Endothelial cell (in vitro differentiated cells): Measurements from ENCODE around the gene CDPF1. TPM values are rescaled to one million over a fixed set of nuclear protein-coding genes. Genes with fewer than 3 reads are reported as not detected.

Experiments
- DNase-seq: peaks from one replicate; pipeline ENCODE4 v3.0.0; 2021; ENCODE audit warnings: low spot score
- H3K27ac Mint-ChIP-seq: one replicate; pipeline ENCODE4 v1.8.0; 2021; ENCODE audit warnings: mixed read lengths, inconsistent platforms; ENCODE audit not compliant: unreplicated experiment
- H3K27me3 Mint-ChIP-seq: one replicate; pipeline ENCODE4 v1.8.0; 2021; ENCODE audit warnings: mild to moderate bottlenecking, moderate library complexity, mixed read lengths, inconsistent platforms; ENCODE audit not compliant: unreplicated experiment
- H3K36me3 Mint-ChIP-seq: one replicate; pipeline ENCODE4 v1.8.0; 2021; ENCODE audit warnings: mild to moderate bottlenecking, low read depth, mixed read lengths, inconsistent platforms; ENCODE audit not compliant: unreplicated experiment
- H3K4me1 Mint-ChIP-seq: one replicate; pipeline ENCODE4 v1.8.0; 2021; ENCODE audit warnings: mild to moderate bottlenecking, mixed read lengths, inconsistent platforms; ENCODE audit not compliant: unreplicated experiment
- H3K4me3 Mint-ChIP-seq: one replicate; pipeline ENCODE4 v1.8.0; 2021; ENCODE audit warnings: mild to moderate bottlenecking, mixed read lengths, inconsistent platforms; ENCODE audit not compliant: unreplicated experiment
- H3K9me3 Mint-ChIP-seq: one replicate; pipeline ENCODE4 v1.8.0; 2021; ENCODE audit warnings: mixed read lengths, inconsistent platforms; ENCODE audit not compliant: unreplicated experiment
- CTCF ChIP-seq: fragments of 200-600 bp; sonication (generic); IDR thresholded peaks from one replicate; pipeline ENCODE4 v1.5.0; 2021; ENCODE audit warnings: antibody characterized with exemption; ENCODE audit not compliant: unreplicated experiment
- total RNA-seq: library from RNA; stranded (reverse); fragmentation: NEBNext Ultra II Directional; extraction: Animal tissue kit (Norgen Biotek cat#: 25700); gene quantifications from one replicate; pipeline ENCODE4 v1.2.1, GENCODE V29; 2021; ENCODE audit not compliant: unreplicated experiment

Gene CDPF1
- total RNA-seq, 1 donor from 2014 or later = 8.5 TPM

- peaks cover 10% of the 10 kb centered on the region for H3K4me1 Mint-ChIP-seq
- H3K4me3 Mint-ChIP-seq = no peak overlapping the region
- no peak for DNase-seq
- no peak overlapping the region for H3K27ac Mint-ChIP-seq
- peaks cover 11% of the 10 kb centered on the region for H3K27me3 Mint-ChIP-seq
- no peak for TF ChIP-seq CTCF
- no peaks in the 10 kb centered on the region for H3K9me3 Mint-ChIP-seq
- peaks cover 26% of the 10 kb centered on the region for H3K36me3 Mint-ChIP-seq
Measured at GRCh38 chr22:46290843-46291785, 41.0 kb upstream of the CDPF1 start.

DNA sequence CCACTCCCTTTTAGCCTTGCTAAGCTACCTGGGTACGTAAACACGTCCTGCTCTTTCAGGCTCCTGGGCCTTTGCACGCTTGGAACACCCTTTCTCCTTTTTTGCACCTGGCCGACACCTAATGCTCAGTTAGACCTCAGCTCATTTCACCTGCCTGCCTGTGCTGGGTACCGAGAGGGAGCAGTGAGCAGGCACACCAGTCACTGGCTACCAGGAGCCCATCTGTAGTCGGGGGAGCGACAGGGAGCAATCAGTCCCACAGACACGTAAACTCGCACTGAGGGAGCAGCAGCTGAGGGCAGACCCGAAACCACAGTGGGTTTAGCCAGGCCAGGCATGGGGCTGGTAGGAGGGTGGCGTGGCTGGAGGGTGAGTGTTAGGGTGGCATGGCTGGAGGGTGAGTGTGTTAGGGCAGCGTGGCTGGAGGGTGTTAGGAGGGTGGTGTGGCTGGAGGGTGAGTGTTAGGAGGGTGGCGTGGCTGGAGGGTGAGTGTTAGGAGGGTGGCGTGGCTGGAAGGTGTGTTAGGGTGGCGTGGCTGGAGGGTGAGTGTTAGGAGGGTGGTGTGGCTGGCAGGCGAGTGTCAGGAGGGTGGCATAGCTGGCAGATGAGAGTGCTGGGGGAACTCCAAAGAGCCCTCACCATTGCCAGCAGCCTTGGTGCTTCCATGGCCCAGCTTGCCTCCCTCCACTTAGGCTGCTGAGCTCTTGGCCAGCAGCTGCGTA lies 40.2 kb upstream of the CDPF1 start:
- Mint-ChIP-seq H3K27me3 (peaks cover 14% of the 10 kb centered on the region), H3K4me1 (peaks cover 9% of the 10 kb centered on the region), H3K4me3 (no peak overlapping the region), H3K27ac (no peak overlapping the region), H3K36me3 (peaks cover 32% of the 10 kb centered on the region), H3K9me3 (no peaks in the 10 kb centered on the region)
- no peak for TF ChIP-seq CTCF
- DNase-seq = no peak

DNA sequence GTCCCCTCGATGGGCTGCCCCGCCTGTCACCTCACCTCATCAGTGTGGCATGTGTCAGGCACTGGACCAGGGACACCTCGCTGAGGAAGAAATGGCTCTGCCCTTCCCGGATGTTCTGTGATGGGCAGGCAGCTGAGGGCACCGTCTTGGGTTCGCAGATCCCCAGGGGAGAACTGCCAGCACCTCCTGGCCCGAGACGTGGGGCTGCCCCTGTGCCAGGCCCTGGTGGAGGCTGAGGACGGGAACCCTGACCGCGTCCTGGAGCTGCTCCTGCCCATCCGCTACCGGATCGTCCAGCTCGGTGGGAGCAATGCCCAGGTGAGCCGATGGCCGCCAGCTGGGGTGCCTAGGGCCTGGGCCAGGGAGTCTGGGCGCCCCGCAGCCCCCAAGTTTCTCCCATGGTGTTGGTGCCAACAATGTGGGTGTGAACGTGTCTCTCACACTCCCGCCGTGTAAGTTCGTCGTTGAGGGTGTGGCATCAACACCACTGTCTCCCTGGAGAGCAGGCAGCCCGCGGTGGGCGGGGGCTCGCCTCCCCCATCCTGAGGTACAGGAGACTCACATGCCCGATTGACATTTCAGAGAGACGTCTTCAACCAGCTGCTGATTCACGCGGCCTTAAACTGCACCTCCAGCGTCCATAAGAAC lies 39.3 kb upstream of the CDPF1 start:
- Mint-ChIP-seq H3K27me3 (peaks cover 14% of the 10 kb centered on the region), H3K27ac (no peak overlapping the region), H3K9me3 (no peaks in the 10 kb centered on the region), H3K4me3 (peak overlapping the region; percentile 37), H3K36me3 (peaks cover 32% of the 10 kb centered on the region), H3K4me1 (peaks cover 9% of the 10 kb centered on the region)
- no peak for TF ChIP-seq CTCF
- no peak for DNase-seq

DNA sequence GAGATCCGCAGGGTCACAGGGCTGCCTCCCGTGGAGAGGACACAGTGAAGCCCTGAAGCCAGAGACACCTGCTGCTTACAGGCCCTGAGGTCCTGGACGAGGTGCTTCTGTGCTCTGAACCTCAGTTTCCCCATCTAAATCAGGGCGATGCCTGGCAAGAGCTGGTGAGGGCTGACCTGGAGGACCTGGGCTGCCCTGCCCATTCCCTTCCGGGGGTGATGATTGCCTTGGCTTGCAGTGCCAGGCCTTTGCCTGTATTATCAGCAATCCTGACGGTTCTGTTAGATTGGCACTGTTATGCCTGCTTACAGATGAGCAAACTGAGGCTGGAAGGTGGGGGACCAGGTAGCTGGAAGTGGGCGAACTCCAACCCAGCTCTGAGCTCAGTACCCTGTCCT lies 38.8 kb upstream of the CDPF1 start:
- no peak for TF ChIP-seq CTCF
- Mint-ChIP-seq H3K27ac (no peak overlapping the region), H3K4me1 (peaks cover 9% of the 10 kb centered on the region), H3K27me3 (peaks cover 12% of the 10 kb centered on the region), H3K4me3 (no peak overlapping the region), H3K36me3 (peaks cover 37% of the 10 kb centered on the region), H3K9me3 (no peaks in the 10 kb centered on the region)
- DNase-seq = no peak
